Neural cell (in vitro differentiated cells): ENCODE measurements around the gene CTDSPL. TPM values are rescaled to one million over a fixed set of nuclear protein-coding genes. Genes with fewer than 3 reads are reported as not detected.
A peak's percentile ranks its signal among the peaks of the same experiment; 100 is the strongest.

Experiments
- H2AFZ ChIP-seq: fragments of 200-600, 300-800 bp; sonication (generic), shearing (Covaris generic); 2 replicates; pipeline ENCODE4 v1.6.0; 2014; ENCODE audit warnings: low read depth, mild to moderate bottlenecking, antibody characterized with exemption, low read length, moderate library complexity
- H3F3A ChIP-seq: fragments of 200-600 bp; shearing (Covaris generic); 2 replicates; pipeline ENCODE4 v1.6.1; 2016; ENCODE audit warnings: mild to moderate bottlenecking, moderate library complexity, mixed read lengths, antibody characterized with exemption, low read length; ENCODE audit not compliant: insufficient read depth, poor library complexity, severe bottlenecking
- H3K27ac ChIP-seq: fragments of 200-600, 300-800 bp; sonication (generic), shearing (Covaris generic); 2 replicates; pipeline ENCODE4 v1.5.1; 2014; ENCODE audit warnings: mild to moderate bottlenecking, low read length, moderate library complexity
- H3K27me3 ChIP-seq: fragments of 300-800, 200-600 bp; sonication (generic), shearing (Covaris generic); 2 replicates; pipeline ENCODE4 v1.6.0; 2014; ENCODE audit warnings: mild to moderate bottlenecking, low read depth, low read length, moderate library complexity; ENCODE audit not compliant: insufficient read depth
- H3K36me3 ChIP-seq: fragments of 300-800, 200-600 bp; sonication (generic), shearing (Covaris generic); 2 replicates; pipeline ENCODE4 v1.5.1; 2014; ENCODE audit warnings: mild to moderate bottlenecking, antibody characterized with exemption, low read length, moderate library complexity; ENCODE audit not compliant: insufficient read depth
- H3K4me2 ChIP-seq: fragments of 300-800, 200-600 bp; sonication (generic), shearing (Covaris generic); 2 replicates; pipeline ENCODE4 v1.6.0; 2014; ENCODE audit warnings: mild to moderate bottlenecking, low read length
- H3K4me3 ChIP-seq: fragments of 300-800, 200-600 bp; sonication (generic), shearing (Covaris generic); 2 replicates; pipeline ENCODE4 v1.5.1; 2014; ENCODE audit warnings: mild to moderate bottlenecking, low read length, moderate library complexity
- H3K79me2 ChIP-seq: fragments of 200-600 bp; shearing (Covaris generic); replicated peaks from 2 replicates; pipeline ENCODE4 v1.6.0; 2014; ENCODE audit warnings: mild to moderate bottlenecking, low read length, moderate library complexity; ENCODE audit not compliant: insufficient read depth
- H3K9ac ChIP-seq: fragments of 300-800, 200-600 bp; sonication (generic), shearing (Covaris generic); 2 replicates; pipeline ENCODE4 v1.6.1; 2016; ENCODE audit warnings: mild to moderate bottlenecking, low read length, mixed read lengths
- H3K9me2 ChIP-seq: fragments of 200-600 bp; shearing (Covaris generic); 2 replicates; pipeline ENCODE4 v1.6.1; 2016; ENCODE audit warnings: mild to moderate bottlenecking, low read length, mixed read lengths; ENCODE audit not compliant: insufficient read depth
- H3K9me3 ChIP-seq: fragments of 200-600, 300-800 bp; sonication (generic), shearing (Covaris generic); 2 replicates; pipeline ENCODE4 v1.6.1; 2016; ENCODE audit warnings: mild to moderate bottlenecking, mixed run types, low read length, moderate library complexity, mixed read lengths
- H4K20me1 ChIP-seq: fragments of 200-600 bp; shearing (Covaris generic); 2 replicates; pipeline ENCODE4 v1.6.1; 2016; ENCODE audit warnings: mild to moderate bottlenecking, mixed run types; ENCODE audit not compliant: insufficient read depth
- CTCF ChIP-seq: fragments of 450-650 bp; IDR thresholded peaks from 2 replicates; pipeline ENCODE4 v1.5.1; 2014; ENCODE audit warnings: antibody characterized with exemption, mild to moderate bottlenecking, moderate library complexity; ENCODE audit not compliant: poor library complexity, severe bottlenecking
- EP300 ChIP-seq: fragments of 450-650 bp; conservative IDR thresholded peaks from 2 replicates; pipeline ENCODE4 v1.6.1; 2014; ENCODE audit warnings: antibody characterized with exemption, mild to moderate bottlenecking, moderate library complexity; ENCODE audit not compliant: poor library complexity, severe bottlenecking
- EZH2 ChIP-seq: fragments of 200-600, 300-800 bp; shearing (Covaris generic), sonication (generic); IDR thresholded peaks from 2 replicates; pipeline ENCODE4 v1.6.1; 2014; ENCODE audit warnings: antibody characterized with exemption, low read length, borderline replicate concordance, mild to moderate bottlenecking; ENCODE audit not compliant: insufficient read depth, poor library complexity, severe bottlenecking
- MXI1 ChIP-seq: fragments of 450-650 bp; conservative IDR thresholded peaks from 2 replicates; pipeline ENCODE4 v1.6.1; 2014; ENCODE audit warnings: antibody characterized with exemption, mild to moderate bottlenecking; ENCODE audit not compliant: poor library complexity, severe bottlenecking
- POLR2AphosphoS5 ChIP-seq: IDR thresholded peaks from 2 replicates; pipeline ENCODE4 v1.6.1; 2012
- RAD21 ChIP-seq: fragments of 450-650 bp; conservative IDR thresholded peaks from 2 replicates; pipeline ENCODE4 v1.6.1; 2014; ENCODE audit warnings: antibody characterized with exemption, mild to moderate bottlenecking, moderate library complexity
- SMC3 ChIP-seq: fragments of 450-650 bp; conservative IDR thresholded peaks from 2 replicates; pipeline ENCODE4 v1.6.1; 2014; ENCODE audit warnings: antibody characterized with exemption, mild to moderate bottlenecking, moderate library complexity; ENCODE audit not compliant: poor library complexity
- TAF1 ChIP-seq: IDR thresholded peaks from 2 replicates; pipeline ENCODE4 v1.6.1; 2012; ENCODE audit warnings: low read depth
- polyA plus RNA-seq: library from polyadenylated mRNA; depleted of rRNA; stranded (reverse); fragments of >200 nt; gene quantifications from 2 replicates; pipeline ENCODE4 v1.2.3, GENCODE V29; 2014
- TF ChIP-seq, protein P1 (sequence below): IDR thresholded peaks from 2 replicates; pipeline ENCODE4 v1.6.1; 2012; ENCODE audit warnings: borderline replicate concordance

The CTDSPL gene
- polyA plus RNA-seq, 1 donor from 2014 or later: 17.0 TPM

DNA sequence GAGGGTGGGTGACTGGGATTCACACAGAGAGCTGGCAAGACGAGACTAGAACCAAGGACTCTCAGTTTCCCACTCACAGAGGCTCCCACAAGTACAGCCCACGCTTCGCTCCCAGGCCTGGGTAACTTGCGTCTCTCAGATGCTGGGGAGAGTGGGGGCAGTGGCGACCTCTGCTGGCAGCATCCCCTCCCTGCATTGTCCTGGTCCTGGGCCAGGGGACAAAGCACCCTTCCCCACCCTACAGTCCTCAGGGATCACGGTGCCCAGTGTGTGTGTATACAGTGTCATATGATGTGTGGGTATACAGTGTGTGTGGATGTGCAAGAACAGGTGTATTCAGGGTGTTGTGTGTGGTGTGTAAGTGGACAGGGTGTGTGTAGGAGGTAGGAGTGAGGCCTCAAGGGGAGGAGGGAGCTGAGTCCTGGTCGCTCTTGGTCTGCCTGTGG is 141.7 kb downstream of the CTDSPL start:
- no peaks in the 10 kb centered on the region for H3K9me3 ChIP-seq
- H3K27ac ChIP-seq: no peak overlapping the region
- H3K9ac ChIP-seq: no peak overlapping the region
- H2AFZ ChIP-seq: no peak overlapping the region
- no peaks in the 10 kb centered on the region for H3K9me2 ChIP-seq
- no peaks in the 10 kb centered on the region for H3K36me3 ChIP-seq
- H3K4me3 ChIP-seq: no peak overlapping the region
- H3K79me2 ChIP-seq: no peaks in the 10 kb centered on the region
- TF ChIP-seq TAF1 (no peak), RAD21 (peak; percentile 50), SMC3 (peak; percentile 56), CTCF (peak; percentile 63)
- H3K4me2 ChIP-seq: no peak overlapping the region
- no peaks in the 10 kb centered on the region for H4K20me1 ChIP-seq
- H3K27me3 ChIP-seq: peaks cover 3% of the 10 kb centered on the region
- H3F3A ChIP-seq: no peaks in the 10 kb centered on the region

DNA sequence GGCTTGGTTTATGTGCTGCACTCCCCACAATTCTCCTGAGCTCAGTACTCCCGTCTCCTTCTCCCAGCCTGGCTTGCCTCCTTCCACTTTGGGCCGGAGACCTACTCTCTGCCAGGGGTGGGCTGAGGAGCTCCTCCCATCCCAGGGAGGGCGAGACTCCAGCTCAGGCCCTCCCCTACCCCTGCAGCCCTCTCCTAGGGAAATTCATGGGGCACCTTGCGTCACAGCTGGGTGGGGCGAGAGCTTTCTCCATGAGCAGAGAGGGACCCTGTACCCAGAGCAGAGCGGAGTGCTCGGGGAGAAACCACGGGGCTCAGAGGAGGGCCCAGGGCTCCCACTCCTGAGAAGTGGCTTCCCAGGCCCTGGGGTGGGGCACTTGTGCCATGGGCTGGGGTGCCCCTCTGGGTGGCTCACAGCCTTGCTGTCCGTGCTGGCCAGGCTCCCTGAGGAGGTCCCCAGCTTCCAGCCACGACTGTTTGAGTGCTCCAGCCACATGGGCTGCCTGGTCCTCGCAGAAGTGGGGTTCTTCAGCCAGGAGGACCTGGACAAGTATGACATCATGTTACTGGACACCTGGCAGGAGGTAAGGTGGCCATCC is 142.2 kb downstream of the CTDSPL start:
- no peaks in the 10 kb centered on the region for H3K9me2 ChIP-seq
- no peak overlapping the region for H2AFZ ChIP-seq
- H3K27me3 ChIP-seq: peaks cover 3% of the 10 kb centered on the region
- H3K36me3 ChIP-seq: no peaks in the 10 kb centered on the region
- H3K4me3 ChIP-seq: no peak overlapping the region
- H3K9ac ChIP-seq: no peak overlapping the region
- H4K20me1 ChIP-seq: no peaks in the 10 kb centered on the region
- TF ChIP-seq MXI1 (no peak), CTCF (no peak), RAD21 (no peak), EZH2 (no peak), SMC3 (no peak), POLR2AphosphoS5 (no peak), TAF1 (no peak), EP300 (no peak)
- TF ChIP-seq, protein P1, sequence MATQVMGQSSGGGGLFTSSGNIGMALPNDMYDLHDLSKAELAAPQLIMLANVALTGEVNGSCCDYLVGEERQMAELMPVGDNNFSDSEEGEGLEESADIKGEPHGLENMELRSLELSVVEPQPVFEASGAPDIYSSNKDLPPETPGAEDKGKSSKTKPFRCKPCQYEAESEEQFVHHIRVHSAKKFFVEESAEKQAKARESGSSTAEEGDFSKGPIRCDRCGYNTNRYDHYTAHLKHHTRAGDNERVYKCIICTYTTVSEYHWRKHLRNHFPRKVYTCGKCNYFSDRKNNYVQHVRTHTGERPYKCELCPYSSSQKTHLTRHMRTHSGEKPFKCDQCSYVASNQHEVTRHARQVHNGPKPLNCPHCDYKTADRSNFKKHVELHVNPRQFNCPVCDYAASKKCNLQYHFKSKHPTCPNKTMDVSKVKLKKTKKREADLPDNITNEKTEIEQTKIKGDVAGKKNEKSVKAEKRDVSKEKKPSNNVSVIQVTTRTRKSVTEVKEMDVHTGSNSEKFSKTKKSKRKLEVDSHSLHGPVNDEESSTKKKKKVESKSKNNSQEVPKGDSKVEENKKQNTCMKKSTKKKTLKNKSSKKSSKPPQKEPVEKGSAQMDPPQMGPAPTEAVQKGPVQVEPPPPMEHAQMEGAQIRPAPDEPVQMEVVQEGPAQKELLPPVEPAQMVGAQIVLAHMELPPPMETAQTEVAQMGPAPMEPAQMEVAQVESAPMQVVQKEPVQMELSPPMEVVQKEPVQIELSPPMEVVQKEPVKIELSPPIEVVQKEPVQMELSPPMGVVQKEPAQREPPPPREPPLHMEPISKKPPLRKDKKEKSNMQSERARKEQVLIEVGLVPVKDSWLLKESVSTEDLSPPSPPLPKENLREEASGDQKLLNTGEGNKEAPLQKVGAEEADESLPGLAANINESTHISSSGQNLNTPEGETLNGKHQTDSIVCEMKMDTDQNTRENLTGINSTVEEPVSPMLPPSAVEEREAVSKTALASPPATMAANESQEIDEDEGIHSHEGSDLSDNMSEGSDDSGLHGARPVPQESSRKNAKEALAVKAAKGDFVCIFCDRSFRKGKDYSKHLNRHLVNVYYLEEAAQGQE: no peak
- no peaks in the 10 kb centered on the region for H3F3A ChIP-seq
- no peaks in the 10 kb centered on the region for H3K79me2 ChIP-seq
- H3K4me2 ChIP-seq: no peak overlapping the region
- no peak overlapping the region for H3K27ac ChIP-seq
- no peaks in the 10 kb centered on the region for H3K9me3 ChIP-seq
